Osteoblast (primary cell): Measurements from ENCODE around the gene SLC27A2. TPM values are rescaled to one million over a fixed set of nuclear protein-coding genes. Genes with fewer than 3 reads are reported as not detected.
A peak's percentile ranks its signal among the peaks of the same experiment; 100 is the strongest.

Experiments
- DNase-seq: peaks from one replicate; pipeline ENCODE4 v3.0.0; 2011; ENCODE audit warnings: low spot score, mixed read lengths; ENCODE audit not compliant: insufficient read length; ENCODE audit errors: missing footprints
- H2AFZ ChIP-seq: 2 replicates; pipeline ENCODE4 v1.6.0; 2011; ENCODE audit warnings: mild to moderate bottlenecking, low read length
- H3K27ac ChIP-seq: 2 replicates; pipeline ENCODE4 v1.5.1; 2011; ENCODE audit warnings: mild to moderate bottlenecking, low read depth, low read length, moderate library complexity
- H3K27me3 ChIP-seq: 2 replicates; pipeline ENCODE4 v1.6.0; 2012; ENCODE audit warnings: mild to moderate bottlenecking, control low read depth, inconsistent platforms, low read length, moderate library complexity; ENCODE audit not compliant: insufficient read depth
- H3K36me3 ChIP-seq: 2 replicates; pipeline ENCODE4 v1.5.1; 2011; ENCODE audit warnings: mild to moderate bottlenecking, low read length, control low read depth, moderate library complexity; ENCODE audit not compliant: insufficient read depth
- H3K4me1 ChIP-seq: 2 replicates; pipeline ENCODE4 v1.5.1; 2011; ENCODE audit warnings: mild to moderate bottlenecking, low read length, control low read depth, moderate library complexity; ENCODE audit not compliant: insufficient read depth
- H3K4me2 ChIP-seq: 2 replicates; pipeline ENCODE4 v1.6.0; 2011; ENCODE audit warnings: mild to moderate bottlenecking, low read length; ENCODE audit not compliant: insufficient read depth
- H3K4me3 ChIP-seq: fragments of 200-600 bp; sonication (generic); 3 replicates; pipeline ENCODE4 v1.5.1; 2012; ENCODE audit warnings: mild to moderate bottlenecking, low read length, inconsistent platforms; ENCODE audit not compliant: insufficient read depth
- H3K79me2 ChIP-seq: 2 replicates; pipeline ENCODE4 v1.6.0; 2012; ENCODE audit warnings: mild to moderate bottlenecking, low read length, control low read depth, inconsistent platforms; ENCODE audit not compliant: insufficient read depth
- H3K9me3 ChIP-seq: 2 replicates; pipeline ENCODE4 v1.5.1; 2011; ENCODE audit warnings: low read depth, low read length, control low read depth
- H4K20me1 ChIP-seq: 2 replicates; pipeline ENCODE4 v1.6.0; 2012; ENCODE audit warnings: mild to moderate bottlenecking, low read length, control low read depth; ENCODE audit not compliant: insufficient read depth
- total RNA-seq: library from RNA; depleted of rRNA; stranded (reverse); fragments of >200 nt; gene quantifications from 2 replicates; pipeline ENCODE4 v1.2.3, GENCODE V29; 2012
- TF ChIP-seq, protein P1 (sequence below): IDR thresholded peaks from 2 replicates; pipeline ENCODE4 v1.5.1; 2011; ENCODE audit warnings: mild to moderate bottlenecking, low read depth, low read length, moderate library complexity; ENCODE audit errors: extremely low read depth

The SLC27A2 gene
- total RNA-seq, 1 donor = not detected

- Histone ChIP-seq H3K4me2 (peak overlapping the region; percentile 35), H3K27ac (peak overlapping the region; percentile 62)
Observed at GRCh38 chr15:50145451-50145872, 36.5 kb upstream of the SLC27A2 start.

GRCh38 chr15:50146632-50147031, 35.4 kb upstream of the SLC27A2 start:
- Histone ChIP-seq H2AFZ (peak overlapping the region; percentile 67), H3K9me3 (no peaks in the 10 kb centered on the region), H3K79me2 (no peaks in the 10 kb centered on the region), H3K27me3 (no peaks in the 10 kb centered on the region), H3K4me3 (no peak overlapping the region), H3K4me2 (no peak overlapping the region), H3K27ac (no peak overlapping the region), H3K36me3 (no peaks in the 10 kb centered on the region), H3K4me1 (peaks cover 7% of the 10 kb centered on the region), H4K20me1 (no peaks in the 10 kb centered on the region)
- TF ChIP-seq, protein P1, sequence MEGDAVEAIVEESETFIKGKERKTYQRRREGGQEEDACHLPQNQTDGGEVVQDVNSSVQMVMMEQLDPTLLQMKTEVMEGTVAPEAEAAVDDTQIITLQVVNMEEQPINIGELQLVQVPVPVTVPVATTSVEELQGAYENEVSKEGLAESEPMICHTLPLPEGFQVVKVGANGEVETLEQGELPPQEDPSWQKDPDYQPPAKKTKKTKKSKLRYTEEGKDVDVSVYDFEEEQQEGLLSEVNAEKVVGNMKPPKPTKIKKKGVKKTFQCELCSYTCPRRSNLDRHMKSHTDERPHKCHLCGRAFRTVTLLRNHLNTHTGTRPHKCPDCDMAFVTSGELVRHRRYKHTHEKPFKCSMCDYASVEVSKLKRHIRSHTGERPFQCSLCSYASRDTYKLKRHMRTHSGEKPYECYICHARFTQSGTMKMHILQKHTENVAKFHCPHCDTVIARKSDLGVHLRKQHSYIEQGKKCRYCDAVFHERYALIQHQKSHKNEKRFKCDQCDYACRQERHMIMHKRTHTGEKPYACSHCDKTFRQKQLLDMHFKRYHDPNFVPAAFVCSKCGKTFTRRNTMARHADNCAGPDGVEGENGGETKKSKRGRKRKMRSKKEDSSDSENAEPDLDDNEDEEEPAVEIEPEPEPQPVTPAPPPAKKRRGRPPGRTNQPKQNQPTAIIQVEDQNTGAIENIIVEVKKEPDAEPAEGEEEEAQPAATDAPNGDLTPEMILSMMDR = no peak
- no peak for DNase-seq

More at GRCh38 chr15:50145451-50145872, 36.5 kb upstream of the SLC27A2 start:
- Histone ChIP-seq H3K36me3 (no peaks in the 10 kb centered on the region), H4K20me1 (no peaks in the 10 kb centered on the region), H3K79me2 (no peaks in the 10 kb centered on the region), H2AFZ (peak overlapping the region; percentile 17), H3K9me3 (no peaks in the 10 kb centered on the region), H3K4me1 (peaks cover 7% of the 10 kb centered on the region), H3K27me3 (no peaks in the 10 kb centered on the region), H3K4me3 (no peak overlapping the region)
- TF ChIP-seq, protein P1 = peak; percentile 49
- DNase-seq = no peak

GRCh38 chr15:50148362-50148963, 33.5 kb upstream of the SLC27A2 start:
- H3K27me3 ChIP-seq = no peaks in the 10 kb centered on the region
- H4K20me1 ChIP-seq = no peaks in the 10 kb centered on the region
- H3K9me3 ChIP-seq = no peaks in the 10 kb centered on the region
- H3K79me2 ChIP-seq = no peaks in the 10 kb centered on the region
- H3K4me2 ChIP-seq = no peak overlapping the region
- H3K36me3 ChIP-seq = no peaks in the 10 kb centered on the region
- TF ChIP-seq, protein P1 = peak; percentile 71
- H3K4me3 ChIP-seq = no peak overlapping the region
- no peak for DNase-seq
- H3K27ac ChIP-seq = no peak overlapping the region
- H3K4me1 ChIP-seq = peaks cover 7% of the 10 kb centered on the region
- H2AFZ ChIP-seq = no peak overlapping the region

GRCh38 chr15:50149090-50149489, 32.9 kb upstream of the SLC27A2 start:
- H3K27me3 ChIP-seq = no peaks in the 10 kb centered on the region
- H4K20me1 ChIP-seq = no peaks in the 10 kb centered on the region
- no peak overlapping the region for H3K27ac ChIP-seq
- TF ChIP-seq, protein P1 = no peak
- no peaks in the 10 kb centered on the region for H3K36me3 ChIP-seq
- no peak overlapping the region for H3K4me3 ChIP-seq
- H3K4me1 ChIP-seq = peaks cover 7% of the 10 kb centered on the region
- no peaks in the 10 kb centered on the region for H3K79me2 ChIP-seq
- no peak for DNase-seq
- no peaks in the 10 kb centered on the region for H3K9me3 ChIP-seq
- H3K4me2 ChIP-seq = no peak overlapping the region
- H2AFZ ChIP-seq = peak overlapping the region; percentile 20
